Measurements from ENCODE around the gene NOS1AP.
A peak's percentile ranks its signal among the peaks of the same experiment; 100 is the strongest.

The NOS1AP gene

GRCh38 chr1:162365284-162366020 is 296.0 kb downstream of the NOS1AP start:
- no peaks in the 10 kb centered on the region for H3K4me1 ChIP-seq
- peak in 1 of 2 donors; percentile 41 for DNase-seq
- no peak overlapping the region for H3K27ac ChIP-seq
- peaks cover 0 to 24% (median 0%) of the 10 kb centered on the region in 3 donors for H3K36me3 ChIP-seq
- H3K9me3 ChIP-seq, result no peaks in the 10 kb centered on the region
- H3K27me3 ChIP-seq, result no peaks in the 10 kb centered on the region
- intact Hi-C loops (cut with DNase I; ENCODE audit: low total_unique reads), result no loop called here
- no peak overlapping the region for H3K4me3 ChIP-seq
- no peak for TF ChIP-seq CTCF (IDR thresholded peaks at IDR 0.05)

- no peak overlapping the region for H3K27ac ChIP-seq
- intact Hi-C loops (cut with DNase I; ENCODE audit: low total_unique reads), result no loop called here
- no peaks in the 10 kb centered on the region for H3K9me3 ChIP-seq
- no peak overlapping the region for H3K4me3 ChIP-seq
- no peaks in the 10 kb centered on the region for H3K27me3 ChIP-seq
- no peaks in the 10 kb centered on the region for H3K4me1 ChIP-seq
- peaks cover 0 to 19% (median 0%) of the 10 kb centered on the region in 3 donors for H3K36me3 ChIP-seq
- TF ChIP-seq CTCF (IDR thresholded peaks at IDR 0.05), result no peak
- DNase-seq, result no peak
Measured at GRCh38 chr1:162366149-162366548, 296.7 kb downstream of the NOS1AP start.

GRCh38 chr1:162366671-162367070 is 297.2 kb downstream of the NOS1AP start:
- H3K4me3 ChIP-seq, result peak overlapping the region; percentile 13 to 34
- no peak overlapping the region for H3K27ac ChIP-seq
- no peaks in the 10 kb centered on the region for H3K4me1 ChIP-seq
- TF ChIP-seq CTCF (IDR thresholded peaks at IDR 0.05), result no peak
- H3K36me3 ChIP-seq, result peaks cover 0 to 19% (median 0%) of the 10 kb centered on the region in 3 donors
- intact Hi-C loops (cut with DNase I; ENCODE audit: low total_unique reads), result no loop called here
- H3K9me3 ChIP-seq, result no peaks in the 10 kb centered on the region
- DNase-seq, result no peak
- H3K27me3 ChIP-seq, result no peaks in the 10 kb centered on the region

DNA sequence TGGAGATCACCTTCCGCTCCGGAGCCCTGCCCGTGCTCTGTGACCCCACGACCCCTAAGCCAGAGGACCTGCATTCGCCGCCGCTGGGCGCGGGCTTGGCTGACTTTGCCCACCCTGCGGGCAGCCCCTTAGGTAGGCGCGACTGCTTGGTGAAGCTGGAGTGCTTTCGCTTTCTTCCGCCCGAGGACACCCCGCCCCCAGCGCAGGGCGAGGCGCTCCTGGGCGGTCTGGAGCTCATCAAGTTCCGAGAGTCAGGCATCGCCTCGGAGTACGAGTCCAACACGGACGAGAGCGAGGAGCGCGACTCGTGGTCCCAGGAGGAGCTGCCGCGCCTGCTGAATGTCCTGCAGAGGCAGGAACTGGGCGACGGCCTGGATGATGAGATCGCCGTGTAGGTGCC is 297.6 kb downstream of the NOS1AP start:
- Histone ChIP-seq H3K9me3 (no peaks in the 10 kb centered on the region), H3K36me3 (peaks cover 0 to 19% (median 0%) of the 10 kb centered on the region in 3 donors), H3K27ac (no peak overlapping the region), H3K27me3 (no peaks in the 10 kb centered on the region), H3K4me1 (no peaks in the 10 kb centered on the region), H3K4me3 (peak overlapping the region; percentile 13 to 34)
- TF ChIP-seq CTCF (IDR thresholded peaks at IDR 0.05), result no peak
- intact Hi-C loops (cut with DNase I; ENCODE audit: low total_unique reads), result no loop called here
- DNase-seq, result no peak

DNA sequence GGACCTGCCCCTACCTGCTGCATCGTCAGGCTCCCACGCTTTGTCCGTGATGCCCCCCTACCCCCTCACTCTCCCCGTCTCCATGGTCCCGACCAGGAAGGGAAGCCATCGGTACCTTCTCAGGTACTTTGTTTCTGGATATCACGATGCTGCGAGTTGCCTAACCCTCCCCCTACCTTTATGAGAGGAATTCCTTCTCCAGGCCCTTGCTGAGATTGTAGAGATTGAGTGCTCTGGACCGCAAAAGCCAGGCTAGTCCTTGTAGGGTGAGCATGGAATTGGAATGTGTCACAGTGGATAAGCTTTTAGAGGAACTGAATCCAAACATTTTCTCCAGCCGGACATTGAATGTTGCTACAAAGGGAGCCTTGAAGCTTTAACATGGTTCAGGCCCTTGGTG is 298.3 kb downstream of the NOS1AP start:
- intact Hi-C loops (cut with DNase I; ENCODE audit: low total_unique reads), result no loop called here
- no peaks in the 10 kb centered on the region for H3K4me1 ChIP-seq
- DNase-seq, result no peak
- H3K36me3 ChIP-seq, result peaks cover 0 to 19% (median 0%) of the 10 kb centered on the region in 3 donors
- no peaks in the 10 kb centered on the region for H3K27me3 ChIP-seq
- no peaks in the 10 kb centered on the region for H3K9me3 ChIP-seq
- TF ChIP-seq CTCF (IDR thresholded peaks at IDR 0.05), result no peak
- no peak overlapping the region for H3K27ac ChIP-seq
- H3K4me3 ChIP-seq, result no peak overlapping the region

Data from tibial artery (tissue), 4 donors.